DND-41 (cell line): ENCODE data around the gene SRP68.

Experiments
- ATAC-seq: fragments of 200-7000 bp; cut with Tn5 transposase; 3 replicates; pipeline ENCODE4 v1.9.1; 2021; ENCODE audit warnings: low read depth; ENCODE audit not compliant: insufficient read depth
- DNase-seq: peaks from one replicate; pipeline ENCODE4 v3.0.0-alpha.2; 2020
- H2AFZ ChIP-seq: 2 replicates; pipeline ENCODE4 v1.6.0; 2012; ENCODE audit warnings: low read depth, low read length
- H3K27ac ChIP-seq: 2 replicates; pipeline ENCODE4 v1.5.1; 2012; ENCODE audit warnings: low read length, inconsistent platforms
- H3K27me3 ChIP-seq: fragments of 200-600 bp; sonication (generic); 2 replicates; pipeline ENCODE4 v1.6.0; 2012; ENCODE audit warnings: low read length, mild to moderate bottlenecking, inconsistent platforms; ENCODE audit not compliant: insufficient read depth, poor library complexity
- H3K36me3 ChIP-seq: 2 replicates; pipeline ENCODE4 v1.5.1; 2012; ENCODE audit warnings: low read length, inconsistent platforms; ENCODE audit not compliant: insufficient read depth
- H3K4me1 ChIP-seq: 2 replicates; pipeline ENCODE4 v1.5.1; 2012; ENCODE audit warnings: mild to moderate bottlenecking, low read length; ENCODE audit not compliant: insufficient read depth
- H3K4me2 ChIP-seq: 2 replicates; pipeline ENCODE4 v1.6.0; 2012; ENCODE audit warnings: mild to moderate bottlenecking, moderate library complexity, low read length, inconsistent platforms; ENCODE audit not compliant: insufficient read depth
- H3K4me3 ChIP-seq, 2 experiments: fragments of 200-600 bp in 1 of 2; shearing (Covaris generic) in 1 of 2; 2 replicates each; pipeline ENCODE4 v1.5.1; 2012 to 2016; ENCODE audit warnings: inconsistent platforms in 2 of 2, low read length in 2 of 2, mild to moderate bottlenecking in 2 of 2, low read depth in 1 of 2, moderate library complexity in 1 of 2
- H3K79me2 ChIP-seq: 2 replicates; pipeline ENCODE4 v1.6.0; 2012; ENCODE audit warnings: low read length, inconsistent platforms; ENCODE audit not compliant: insufficient read depth
- H3K9ac ChIP-seq: 2 replicates; pipeline ENCODE4 v1.6.0; 2012; ENCODE audit warnings: low read depth, mild to moderate bottlenecking, inconsistent platforms, low read length, moderate library complexity
- H3K9me3 ChIP-seq: 2 replicates; pipeline ENCODE4 v1.5.1; 2012; ENCODE audit warnings: low read length, moderate library complexity, mild to moderate bottlenecking, inconsistent platforms; ENCODE audit not compliant: insufficient read depth, severe bottlenecking
- H4K20me1 ChIP-seq: 2 replicates; pipeline ENCODE4 v1.6.0; 2012; ENCODE audit warnings: low read length; ENCODE audit not compliant: insufficient read depth
- EZH2 ChIP-seq: IDR thresholded peaks from 3 replicates; pipeline ENCODE4 v1.6.1; 2012; ENCODE audit warnings: borderline replicate concordance, low read depth, mild to moderate bottlenecking, moderate library complexity, low read length, inconsistent platforms; ENCODE audit not compliant: severe bottlenecking
- TF ChIP-seq, protein P1 (sequence below): IDR thresholded peaks from 2 replicates; pipeline ENCODE4 v1.5.1; 2012; ENCODE audit warnings: borderline replicate concordance, low read length, moderate library complexity, mild to moderate bottlenecking; ENCODE audit not compliant: poor library complexity, severe bottlenecking; ENCODE audit errors: extremely low read depth

SRP68 gene

DNA sequence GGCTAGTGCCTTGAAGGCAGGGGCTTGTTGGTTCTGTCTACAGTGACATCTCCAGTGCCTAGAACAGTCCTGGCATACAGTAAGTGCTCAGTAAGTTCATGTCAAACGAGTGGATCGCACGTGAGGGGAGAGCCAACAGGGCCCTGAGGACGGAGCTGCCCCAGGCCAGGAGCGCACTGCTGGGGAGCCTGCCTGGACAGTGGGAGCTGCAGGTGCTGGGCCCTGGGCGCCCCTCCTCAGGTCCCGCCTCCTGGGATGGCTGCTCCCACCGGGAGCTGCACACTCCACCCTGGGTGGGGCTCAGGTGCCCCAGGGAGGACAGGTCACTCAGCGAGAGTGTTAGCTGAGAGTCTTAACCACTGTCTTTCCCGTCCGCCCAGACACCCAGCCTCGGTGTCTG, 47.0 kb downstream of the SRP68 start:
- H4K20me1 ChIP-seq = no peaks in the 10 kb centered on the region
- no peak for DNase-seq
- H3K79me2 ChIP-seq = no peaks in the 10 kb centered on the region
- no peak overlapping the region for H3K27ac ChIP-seq
- peaks cover 22% of the 10 kb centered on the region for H3K4me1 ChIP-seq
- no peak overlapping the region for H3K4me3 ChIP-seq
- no peak overlapping the region for H3K4me2 ChIP-seq
- no peaks in the 10 kb centered on the region for H3K36me3 ChIP-seq
- no peaks in the 10 kb centered on the region for H3K27me3 ChIP-seq
- TF ChIP-seq, protein P1, sequence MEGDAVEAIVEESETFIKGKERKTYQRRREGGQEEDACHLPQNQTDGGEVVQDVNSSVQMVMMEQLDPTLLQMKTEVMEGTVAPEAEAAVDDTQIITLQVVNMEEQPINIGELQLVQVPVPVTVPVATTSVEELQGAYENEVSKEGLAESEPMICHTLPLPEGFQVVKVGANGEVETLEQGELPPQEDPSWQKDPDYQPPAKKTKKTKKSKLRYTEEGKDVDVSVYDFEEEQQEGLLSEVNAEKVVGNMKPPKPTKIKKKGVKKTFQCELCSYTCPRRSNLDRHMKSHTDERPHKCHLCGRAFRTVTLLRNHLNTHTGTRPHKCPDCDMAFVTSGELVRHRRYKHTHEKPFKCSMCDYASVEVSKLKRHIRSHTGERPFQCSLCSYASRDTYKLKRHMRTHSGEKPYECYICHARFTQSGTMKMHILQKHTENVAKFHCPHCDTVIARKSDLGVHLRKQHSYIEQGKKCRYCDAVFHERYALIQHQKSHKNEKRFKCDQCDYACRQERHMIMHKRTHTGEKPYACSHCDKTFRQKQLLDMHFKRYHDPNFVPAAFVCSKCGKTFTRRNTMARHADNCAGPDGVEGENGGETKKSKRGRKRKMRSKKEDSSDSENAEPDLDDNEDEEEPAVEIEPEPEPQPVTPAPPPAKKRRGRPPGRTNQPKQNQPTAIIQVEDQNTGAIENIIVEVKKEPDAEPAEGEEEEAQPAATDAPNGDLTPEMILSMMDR = no peak
- no peak for TF ChIP-seq EZH2
- H2AFZ ChIP-seq = no peak overlapping the region
- no peak for ATAC-seq
- no peaks in the 10 kb centered on the region for H3K9me3 ChIP-seq
- H3K9ac ChIP-seq = no peak overlapping the region

DNA sequence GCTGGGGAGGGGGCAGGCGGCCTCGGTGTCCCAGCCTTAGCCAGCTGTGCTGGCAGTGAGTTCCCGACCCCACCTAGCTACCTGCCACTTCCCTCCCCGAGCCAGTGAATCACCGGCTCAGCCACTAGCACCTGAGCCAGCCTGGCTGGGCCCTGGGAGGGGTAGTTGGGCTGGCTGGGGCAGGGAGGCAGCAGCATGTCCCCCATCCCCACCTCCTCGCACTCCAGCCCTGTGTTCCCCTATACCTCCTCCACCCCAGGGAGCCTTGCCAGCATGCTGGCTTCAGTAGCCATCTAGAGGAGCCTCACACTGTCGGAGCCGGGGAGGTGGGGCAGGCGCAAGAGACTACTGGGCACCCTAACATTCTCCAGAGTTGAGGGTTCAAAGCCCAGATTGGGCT, 48.0 kb downstream of the SRP68 start:
- Histone ChIP-seq H3K4me2 (no peak overlapping the region), H3K4me3 (no peak overlapping the region), H3K79me2 (no peaks in the 10 kb centered on the region), H3K9ac (no peak overlapping the region), H3K27me3 (no peaks in the 10 kb centered on the region), H2AFZ (no peak overlapping the region), H3K27ac (no peak overlapping the region), H4K20me1 (no peaks in the 10 kb centered on the region), H3K36me3 (no peaks in the 10 kb centered on the region), H3K9me3 (no peaks in the 10 kb centered on the region), H3K4me1 (peaks cover 13% of the 10 kb centered on the region)
- TF ChIP-seq EZH2 = no peak
- TF ChIP-seq, protein P1 = no peak
- DNase-seq (no peak), ATAC-seq (no peak)

DNA sequence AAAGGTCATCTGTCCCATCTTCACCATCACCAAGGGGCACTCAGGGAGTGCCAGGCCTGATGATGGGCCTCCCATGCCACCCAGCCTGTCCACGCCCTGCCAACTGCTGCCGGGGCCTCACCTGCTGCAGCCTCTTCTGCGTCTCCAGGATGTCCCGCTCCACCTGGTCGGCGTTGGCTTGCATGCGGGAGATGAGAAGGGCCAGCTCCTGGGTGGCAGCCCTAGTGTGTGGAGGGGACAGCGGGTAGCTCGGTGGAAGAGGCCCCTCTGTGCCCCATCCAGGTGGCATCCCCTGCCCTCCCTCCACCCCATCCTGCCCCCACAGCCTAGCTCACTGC, 48.4 kb downstream of the SRP68 start:
- TF ChIP-seq, protein P1 = no peak
- no peak for TF ChIP-seq EZH2
- no peak for ATAC-seq

More for the DNA sequence above, 48.4 kb downstream of the SRP68 start:
- H2AFZ ChIP-seq = no peak overlapping the region
- H3K4me3 ChIP-seq = no peak overlapping the region
- no peak for DNase-seq
- H3K27me3 ChIP-seq = no peaks in the 10 kb centered on the region
- peaks cover 8% of the 10 kb centered on the region for H3K4me1 ChIP-seq
- H3K36me3 ChIP-seq = no peaks in the 10 kb centered on the region
- H3K27ac ChIP-seq = no peak overlapping the region
- H3K9ac ChIP-seq = no peak overlapping the region
- H4K20me1 ChIP-seq = no peaks in the 10 kb centered on the region
- H3K79me2 ChIP-seq = no peaks in the 10 kb centered on the region
- H3K9me3 ChIP-seq = no peaks in the 10 kb centered on the region
- H3K4me2 ChIP-seq = no peak overlapping the region
